Measurements from ENCODE around the gene LIN28A. TPM values are rescaled to one million over a fixed set of nuclear protein-coding genes. Genes with fewer than 3 reads are reported as not detected.

LIN28A gene
- total and polyA plus RNA-seq, 4 donors = not detected

- intact Hi-C loops (cut with DNase I) = loop anchor here in 1 of 2 donors (5.0 kb wide), 1 partner anchor 39 kb away; the partner anchor contains the start of gene DHDDS
- ATAC-seq (ENCODE audit: low FRiP score) = no peak
- Histone ChIP-seq H3K4me3 (ENCODE audit: low read length in 2 of 2) (no peak overlapping the region), H3K27me3 (ENCODE audit: control insufficient read depth in 1 of 2, insufficient read depth in 2 of 2, low read length in 1 of 2) (no peaks in the 10 kb centered on the region), H3K27ac (ENCODE audit: low read depth in 1 of 2, low read length in 2 of 2) (no peak overlapping the region), H3K9me3 (ENCODE audit: control insufficient read depth, low read length) (no peaks in the 10 kb centered on the region), H3K4me1 (ENCODE audit: control insufficient read depth in 1 of 2, insufficient read depth in 2 of 2, low read length in 2 of 2) (no peaks in the 10 kb centered on the region), H3K36me3 (ENCODE audit: control insufficient read depth in 1 of 2, insufficient read depth in 2 of 2, low read length in 1 of 2) (peaks cover 0 to 5% of the 10 kb centered on the region in 2 donors)
- 44 to 45% methylated on average over 14 of the region's 14 CpGs for WGBS, 2 donors
- no peak for DNase-seq
Measured at GRCh38 chr1:26470878-26471497, 60.4 kb downstream of the LIN28A start.

GRCh38 chr1:26471498-26472319 lies 61.1 kb downstream of the LIN28A start:
- intact Hi-C loops (cut with DNase I) = loop anchor here in 1 of 2 donors (5.0 kb wide), 1 partner anchor 39 kb away; the partner anchor contains the start of gene DHDDS
- Histone ChIP-seq H3K4me1 (ENCODE audit: control insufficient read depth in 1 of 2, insufficient read depth in 2 of 2, low read length in 2 of 2) (no peaks in the 10 kb centered on the region), H3K36me3 (ENCODE audit: control insufficient read depth in 1 of 2, insufficient read depth in 2 of 2, low read length in 1 of 2) (peaks cover 0 to 5% of the 10 kb centered on the region in 2 donors), H3K4me3 (ENCODE audit: low read length in 2 of 2) (peak overlapping the region; percentile 69 to 94), H3K27ac (ENCODE audit: low read depth in 1 of 2, low read length in 2 of 2) (no peak overlapping the region), H3K27me3 (ENCODE audit: control insufficient read depth in 1 of 2, insufficient read depth in 2 of 2, low read length in 1 of 2) (no peaks in the 10 kb centered on the region), H3K9me3 (ENCODE audit: control insufficient read depth, low read length) (no peaks in the 10 kb centered on the region)
- ATAC-seq (ENCODE audit: low FRiP score) = peak; percentile 66
- DNase-seq = peak; percentile 88 to 89
- 0 to 1% methylated on average over 46 to 52 of the region's 52 CpGs for WGBS, 2 donors

- Histone ChIP-seq H3K27me3 (ENCODE audit: control insufficient read depth in 1 of 2, insufficient read depth in 2 of 2, low read length in 1 of 2) (no peaks in the 10 kb centered on the region), H3K4me1 (ENCODE audit: control insufficient read depth in 1 of 2, insufficient read depth in 2 of 2, low read length in 2 of 2) (no peaks in the 10 kb centered on the region), H3K9me3 (ENCODE audit: control insufficient read depth, low read length) (no peaks in the 10 kb centered on the region), H3K36me3 (ENCODE audit: control insufficient read depth in 1 of 2, insufficient read depth in 2 of 2, low read length in 1 of 2) (peaks cover 0 to under 1% of the 10 kb centered on the region in 2 donors), H3K27ac (ENCODE audit: low read depth in 1 of 2, low read length in 2 of 2) (peak within 1 kb of the TSS; percentile 77 to 94), H3K4me3 (ENCODE audit: low read length in 2 of 2) (peak within 1 kb of the TSS; percentile 69 to 94)
- peak; percentile 95 for DNase-seq
- 0% methylated on average over 48 to 69 of the region's 69 CpGs for WGBS, 2 donors
- intact Hi-C loops (cut with DNase I) = loop anchor here in 1 of 2 donors (5.0 kb wide), 1 partner anchor 40 kb away; the partner anchor contains the start of gene DHDDS
- ATAC-seq (ENCODE audit: low FRiP score) = peak; percentile 90
Measured at GRCh38 chr1:26472320-26472900, 61.8 kb downstream of the LIN28A start, which contains the start of gene HMGN2. HMGN2 (plus strand) TSS chr1:26472440; CDS start chr1:26472613, 173 bp downstream.

DNA sequence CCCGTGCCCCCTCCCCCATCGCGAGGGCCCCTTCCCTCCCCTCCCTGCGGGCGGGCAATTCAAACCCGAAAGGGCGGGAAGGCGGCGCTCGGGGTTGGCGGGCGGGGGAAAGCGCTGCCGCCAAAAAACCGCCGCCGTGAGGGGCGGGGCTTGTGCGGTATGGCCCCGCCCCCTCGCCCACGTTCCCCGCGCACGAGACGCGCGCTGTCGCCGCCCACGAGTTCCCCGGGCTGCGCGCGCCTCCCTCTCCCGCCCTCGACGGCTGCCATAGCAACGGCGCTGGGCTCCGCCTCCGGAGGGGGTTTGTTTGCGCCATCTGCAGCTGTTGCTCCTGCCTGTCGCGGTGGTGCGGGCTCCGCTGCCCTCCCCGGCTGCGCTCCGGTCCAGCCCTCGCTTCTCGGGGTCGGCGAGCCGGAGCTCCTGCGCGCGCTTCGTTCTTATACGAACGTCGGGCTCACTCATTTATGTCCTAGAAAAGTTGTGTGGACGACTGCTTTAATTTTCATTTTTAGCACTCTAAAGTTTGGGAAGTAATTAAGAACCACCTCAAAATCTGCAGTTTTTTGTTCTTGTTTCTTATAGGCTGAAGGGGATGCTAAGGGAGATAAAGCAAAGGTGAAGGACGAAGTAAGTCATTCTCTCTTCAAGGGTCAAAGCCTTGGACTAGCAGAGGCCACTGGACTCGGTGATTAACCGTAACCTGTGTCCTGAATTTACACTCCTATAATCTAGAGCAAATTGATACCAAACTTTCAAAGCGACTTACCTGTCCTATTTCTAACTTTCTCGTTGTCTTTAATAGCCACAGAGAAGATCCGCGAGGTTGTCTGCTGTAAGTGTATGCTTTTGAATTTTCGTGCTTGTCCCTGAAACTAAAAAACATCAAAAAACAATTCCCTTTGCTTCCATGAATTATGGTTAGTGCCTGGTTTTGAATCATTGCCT lies 62.6 kb downstream of the LIN28A start:
- H3K4me1 ChIP-seq (ENCODE audit: control insufficient read depth in 1 of 2, insufficient read depth in 2 of 2, low read length in 2 of 2) = no peaks in the 10 kb centered on the region
- ATAC-seq (ENCODE audit: low FRiP score) (peak; percentile 96), DNase-seq (peak; percentile 98 to 99)
- no peaks in the 10 kb centered on the region for H3K9me3 ChIP-seq (ENCODE audit: control insufficient read depth, low read length)
- H3K4me3 ChIP-seq (ENCODE audit: low read length in 2 of 2) = peak overlapping the region; percentile 69 to 94
- intact Hi-C loops (cut with DNase I) = loop anchor here in 1 of 2 donors (1.0 to 5.0 kb wide), 2 partner anchors 27 to 41 kb away; partner anchors contain the start of gene DHDDS
- H3K27ac ChIP-seq (ENCODE audit: low read depth in 1 of 2, low read length in 2 of 2) = peak overlapping the region in 1 of 2 donors; percentile 77
- H3K36me3 ChIP-seq (ENCODE audit: control insufficient read depth in 1 of 2, insufficient read depth in 2 of 2, low read length in 1 of 2) = no peaks in the 10 kb centered on the region
- H3K27me3 ChIP-seq (ENCODE audit: control insufficient read depth in 1 of 2, insufficient read depth in 2 of 2, low read length in 1 of 2) = no peaks in the 10 kb centered on the region
- 4 to 5% methylated on average over 48 to 71 of the region's 71 CpGs for WGBS, 2 donors

DNA sequence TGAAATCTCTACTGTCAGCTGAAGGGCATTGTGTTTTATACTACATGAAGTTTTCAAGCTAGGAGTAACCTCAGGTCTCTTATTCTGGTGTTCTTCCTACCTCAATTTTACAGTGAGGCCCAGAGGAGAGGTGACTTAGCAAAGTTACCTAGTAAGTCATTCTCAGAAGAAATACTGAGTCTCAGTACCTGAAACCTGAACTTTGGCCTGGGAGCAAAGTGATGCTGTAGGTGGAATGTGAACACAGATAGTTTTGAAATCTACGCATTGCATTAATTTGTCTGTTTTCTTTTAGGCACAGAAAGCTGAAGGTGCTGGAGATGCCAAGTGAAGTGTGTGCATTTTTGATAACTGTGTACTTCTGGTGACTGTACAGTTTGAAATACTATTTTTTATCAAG lies 64.2 kb downstream of the LIN28A start:
- Histone ChIP-seq H3K4me1 (ENCODE audit: control insufficient read depth in 1 of 2, insufficient read depth in 2 of 2, low read length in 2 of 2) (no peaks in the 10 kb centered on the region), H3K27ac (ENCODE audit: low read depth in 1 of 2, low read length in 2 of 2) (no peak overlapping the region), H3K36me3 (ENCODE audit: control insufficient read depth in 1 of 2, insufficient read depth in 2 of 2, low read length in 1 of 2) (no peaks in the 10 kb centered on the region), H3K4me3 (ENCODE audit: low read length in 2 of 2) (no peak overlapping the region), H3K27me3 (ENCODE audit: control insufficient read depth in 1 of 2, insufficient read depth in 2 of 2, low read length in 1 of 2) (no peaks in the 10 kb centered on the region), H3K9me3 (ENCODE audit: control insufficient read depth, low read length) (no peaks in the 10 kb centered on the region)
- ATAC-seq (ENCODE audit: low FRiP score) (no peak), DNase-seq (no peak)
- intact Hi-C loops (cut with DNase I) = loop anchor here in 1 of 2 donors (5.0 kb wide), 1 partner anchor 43 kb away; the partner anchor contains the start of gene DHDDS
- 88 to 92% methylated on average over 1 of the region's 1 CpG for WGBS, 2 donors

GRCh38 chr1:26475989-26476388 lies 65.4 kb downstream of the LIN28A start:
- H3K36me3 ChIP-seq (ENCODE audit: control insufficient read depth in 1 of 2, insufficient read depth in 2 of 2, low read length in 1 of 2) = no peaks in the 10 kb centered on the region
- WGBS, 2 donors = 67 to 70% methylated on average over 3 of the region's 3 CpGs
- ATAC-seq (ENCODE audit: low FRiP score) (no peak), DNase-seq (no peak)
- no peak overlapping the region for H3K27ac ChIP-seq (ENCODE audit: low read depth in 1 of 2, low read length in 2 of 2)
- H3K4me3 ChIP-seq (ENCODE audit: low read length in 2 of 2) = no peak overlapping the region
- no peaks in the 10 kb centered on the region for H3K4me1 ChIP-seq (ENCODE audit: control insufficient read depth in 1 of 2, insufficient read depth in 2 of 2, low read length in 2 of 2)
- H3K27me3 ChIP-seq (ENCODE audit: control insufficient read depth in 1 of 2, insufficient read depth in 2 of 2, low read length in 1 of 2) = no peaks in the 10 kb centered on the region
- intact Hi-C loops (cut with DNase I) = no loop called here
- H3K9me3 ChIP-seq (ENCODE audit: control insufficient read depth, low read length) = no peaks in the 10 kb centered on the region

DNA sequence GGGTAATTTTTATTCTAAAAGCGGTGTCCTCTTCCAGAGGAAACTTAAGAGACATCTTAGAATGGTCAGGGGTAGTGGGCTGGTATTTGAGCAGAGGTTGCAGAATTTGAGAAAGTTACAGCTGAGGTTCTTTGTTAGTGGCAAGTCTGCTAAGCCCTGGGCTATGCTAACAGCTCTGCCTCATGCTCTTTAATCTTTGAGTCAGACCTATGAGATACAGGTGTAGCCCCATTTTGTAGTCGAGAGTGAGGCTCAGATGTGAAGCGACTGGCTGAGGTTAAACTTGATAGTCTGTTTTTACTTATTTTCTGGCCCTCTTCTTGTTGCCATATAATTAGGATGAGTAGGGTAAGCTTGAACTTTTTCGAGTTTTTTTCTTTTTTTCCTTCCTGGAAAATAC lies 66.3 kb downstream of the LIN28A start:
- Histone ChIP-seq H3K4me3 (ENCODE audit: low read length in 2 of 2) (no peak overlapping the region), H3K4me1 (ENCODE audit: control insufficient read depth in 1 of 2, insufficient read depth in 2 of 2, low read length in 2 of 2) (no peaks in the 10 kb centered on the region), H3K27me3 (ENCODE audit: control insufficient read depth in 1 of 2, insufficient read depth in 2 of 2, low read length in 1 of 2) (no peaks in the 10 kb centered on the region), H3K27ac (ENCODE audit: low read depth in 1 of 2, low read length in 2 of 2) (no peak overlapping the region), H3K9me3 (ENCODE audit: control insufficient read depth, low read length) (no peaks in the 10 kb centered on the region), H3K36me3 (ENCODE audit: control insufficient read depth in 1 of 2, insufficient read depth in 2 of 2, low read length in 1 of 2) (no peaks in the 10 kb centered on the region)
- no peak for DNase-seq
- WGBS, 2 donors = 72 to 79% methylated on average over 4 of the region's 4 CpGs
- ATAC-seq (ENCODE audit: low FRiP score) = no peak
- intact Hi-C loops (cut with DNase I) = no loop called here
